Lower leg skin (tissue), 4 donors: ENCODE measurements around the gene CD46. TPM values are rescaled to one million over a fixed set of nuclear protein-coding genes. Genes with fewer than 3 reads are reported as not detected.

ENCODE experiments used
- DNase-seq, 2 donors: peaks; one replicate each; pipeline ENCODE4 v3.0.0-alpha.2; 2019; ENCODE audit warnings: low spot score in 2 of 2
- H3K4me3 ChIP-seq: fragments of 200-600 bp; sonication (generic); 2 replicates; pipeline ENCODE4 v1.5.1; 2017; ENCODE audit warnings: mild to moderate bottlenecking, low read depth; ENCODE audit not compliant: poor library complexity, severe bottlenecking
- POLR2A ChIP-seq, 2 donors: fragments of 450-650 bp; IDR thresholded peaks; one replicate each; pipeline ENCODE4 v1.6.1; 2016 to 2017; ENCODE audit warnings: antibody characterized with exemption in 2 of 2, mild to moderate bottlenecking in 1 of 2, moderate library complexity in 1 of 2
- WGBS, 2 donors: methylation state at CpG; one replicate each; pipeline ENCODE4 v1.1.5; 2018; 5-methylcytosine and 5-hydroxymethylcytosine counted together
- intact Hi-C: fragments of 100-400 bp; cut with DNase I; formaldehyde crosslinking; loops from one replicate; pipeline ENCODE4 v1.15.0; 2023; ENCODE audit warnings: low total_unique reads
- total RNA-seq, 4 donors: library from RNA; depleted of rRNA; stranded (reverse); fragments of >200 nt; gene quantifications; one replicate each; pipeline ENCODE4 v1.1.0, GENCODE V29; 2016
- TF ChIP-seq, protein P1 (sequence below), 3 donors: fragments of 450-650 bp; IDR thresholded peaks; one replicate each; pipeline ENCODE4 v1.5.1; 2016; ENCODE audit warnings: antibody characterized with exemption in 3 of 3, mild to moderate bottlenecking in 3 of 3, moderate library complexity in 2 of 3

The CD46 gene
- total RNA-seq, 4 donors from 2014 or later: 63.3 to 89.4 (median 76.2) TPM

DNA sequence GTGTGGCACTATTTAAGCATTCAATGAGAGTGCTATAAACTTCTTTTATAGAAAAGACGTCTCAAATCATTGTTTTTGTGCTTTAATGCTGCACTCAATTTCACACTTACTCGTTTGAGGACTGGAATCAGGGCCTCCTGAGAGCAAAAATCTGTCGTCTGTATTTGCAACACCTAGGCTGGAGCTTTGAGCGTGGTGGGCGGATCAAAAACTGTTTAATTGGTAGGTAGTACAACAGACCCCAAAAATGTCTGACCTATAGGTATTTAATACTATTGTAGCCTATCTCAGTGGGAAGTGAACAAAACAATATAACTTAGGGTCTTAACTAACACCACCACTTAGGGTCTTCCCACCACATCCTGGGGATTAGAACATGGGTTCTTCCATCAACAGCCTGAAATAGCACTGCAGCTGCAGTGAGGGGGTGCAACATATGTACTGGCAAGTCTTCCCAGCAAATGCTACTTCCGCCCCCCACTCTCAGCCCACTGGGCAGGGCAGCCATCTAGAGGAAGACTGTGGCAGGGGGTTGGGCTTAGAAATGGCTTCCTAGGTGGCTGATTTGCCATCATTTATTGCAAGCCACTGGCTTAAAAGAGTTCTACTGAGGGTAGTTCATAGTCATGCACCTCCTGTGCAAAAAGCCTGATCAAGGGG is 48.3 kb downstream of the CD46 start:
- no peak for TF ChIP-seq POLR2A (IDR thresholded peaks at IDR 0.05)
- TF ChIP-seq, protein P1, sequence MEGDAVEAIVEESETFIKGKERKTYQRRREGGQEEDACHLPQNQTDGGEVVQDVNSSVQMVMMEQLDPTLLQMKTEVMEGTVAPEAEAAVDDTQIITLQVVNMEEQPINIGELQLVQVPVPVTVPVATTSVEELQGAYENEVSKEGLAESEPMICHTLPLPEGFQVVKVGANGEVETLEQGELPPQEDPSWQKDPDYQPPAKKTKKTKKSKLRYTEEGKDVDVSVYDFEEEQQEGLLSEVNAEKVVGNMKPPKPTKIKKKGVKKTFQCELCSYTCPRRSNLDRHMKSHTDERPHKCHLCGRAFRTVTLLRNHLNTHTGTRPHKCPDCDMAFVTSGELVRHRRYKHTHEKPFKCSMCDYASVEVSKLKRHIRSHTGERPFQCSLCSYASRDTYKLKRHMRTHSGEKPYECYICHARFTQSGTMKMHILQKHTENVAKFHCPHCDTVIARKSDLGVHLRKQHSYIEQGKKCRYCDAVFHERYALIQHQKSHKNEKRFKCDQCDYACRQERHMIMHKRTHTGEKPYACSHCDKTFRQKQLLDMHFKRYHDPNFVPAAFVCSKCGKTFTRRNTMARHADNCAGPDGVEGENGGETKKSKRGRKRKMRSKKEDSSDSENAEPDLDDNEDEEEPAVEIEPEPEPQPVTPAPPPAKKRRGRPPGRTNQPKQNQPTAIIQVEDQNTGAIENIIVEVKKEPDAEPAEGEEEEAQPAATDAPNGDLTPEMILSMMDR (IDR thresholded peaks at IDR 0.05): no peak
- no peak overlapping the region for H3K4me3 ChIP-seq
- DNase-seq: no peak
- WGBS, 2 donors: 86 to 90% methylated on average over 6 of the region's 6 CpGs
- intact Hi-C loops: no loop called here

DNA sequence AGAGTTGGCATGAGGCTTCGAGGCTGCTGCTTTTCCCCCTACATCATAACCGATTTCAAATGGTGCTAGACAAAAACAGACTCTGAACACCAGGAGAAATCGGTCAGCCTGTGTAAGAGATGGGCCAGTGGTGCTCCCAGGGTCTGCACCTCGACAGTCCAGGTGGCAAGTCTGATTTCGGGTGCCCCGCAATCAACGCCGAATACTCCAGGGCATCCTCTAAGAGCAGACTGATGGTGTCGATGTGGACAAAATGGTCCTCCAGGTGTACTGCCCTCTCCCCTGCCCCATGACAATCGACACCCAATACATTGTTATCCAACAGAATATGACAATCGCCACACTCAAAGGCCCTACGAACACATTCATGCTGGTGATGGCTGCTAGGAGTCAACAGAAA is 50.0 kb downstream of the CD46 start:
- no peak overlapping the region for H3K4me3 ChIP-seq
- intact Hi-C loops: no loop called here
- DNase-seq: no peak
- 86 to 90% methylated on average over 12 of the region's 12 CpGs for WGBS, 2 donors
- TF ChIP-seq, protein P1 (IDR thresholded peaks at IDR 0.05): no peak
- no peak for TF ChIP-seq POLR2A (IDR thresholded peaks at IDR 0.05)

DNA sequence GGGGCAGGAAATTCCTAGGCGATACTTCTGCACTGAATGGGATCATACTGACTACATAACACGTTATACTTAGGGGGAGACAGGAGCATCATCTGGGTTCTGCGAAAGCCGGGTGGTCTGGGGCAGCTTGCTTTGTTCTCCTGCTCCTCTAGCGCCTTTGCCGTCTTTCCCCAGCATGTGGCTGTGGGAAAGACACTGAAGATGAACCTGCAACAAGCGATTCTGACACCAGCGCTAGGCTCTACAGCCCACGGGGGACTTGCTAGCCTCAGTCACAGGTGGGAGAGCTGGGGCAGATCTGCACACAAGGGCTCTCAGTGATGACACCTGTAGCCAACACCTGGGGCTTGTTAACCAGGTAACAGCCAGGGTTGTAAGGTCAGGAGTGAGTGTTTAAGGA is 51.8 kb downstream of the CD46 start:
- intact Hi-C loops: no loop called here
- H3K4me3 ChIP-seq: no peak overlapping the region
- TF ChIP-seq POLR2A (IDR thresholded peaks at IDR 0.05): no peak
- TF ChIP-seq, protein P1 (IDR thresholded peaks at IDR 0.05): no peak
- no peak for DNase-seq
- 82 to 83% methylated on average over 9 of the region's 9 CpGs for WGBS, 2 donors

DNA sequence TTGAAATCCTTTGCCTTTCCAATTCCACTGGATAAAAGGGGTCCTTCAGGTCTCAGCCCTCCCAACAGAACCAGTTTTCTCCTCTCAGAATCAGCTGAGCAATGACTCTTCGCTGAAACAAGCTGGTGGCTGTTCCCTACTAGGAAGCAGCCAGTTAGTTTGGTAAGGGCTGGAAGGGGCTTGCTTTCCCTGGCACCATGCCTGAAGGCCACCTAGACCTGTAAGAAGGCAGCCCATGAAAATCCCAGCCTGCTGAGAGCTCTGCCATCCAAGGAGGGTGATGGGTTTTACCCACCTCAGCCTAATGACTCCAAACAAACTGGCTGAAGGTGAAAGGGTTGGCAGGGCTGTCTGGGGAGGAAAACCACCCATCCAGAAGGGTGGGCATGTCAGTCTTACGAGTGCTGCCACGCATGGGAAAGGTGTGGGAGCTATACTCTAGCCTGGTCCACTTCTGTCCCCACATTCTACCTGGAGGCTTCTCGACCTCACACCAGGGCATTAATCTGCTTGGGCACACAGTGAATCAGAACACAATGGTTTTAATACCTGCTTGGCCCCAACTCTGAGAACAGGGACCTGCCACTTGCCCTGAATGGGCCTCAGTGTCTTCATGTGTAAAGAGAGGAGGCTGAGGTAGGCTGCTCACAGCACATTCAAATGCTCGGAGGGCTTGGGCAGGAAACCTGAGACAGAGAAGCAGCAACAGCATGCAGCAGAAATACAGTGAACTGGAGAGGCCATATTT is 53.0 kb downstream of the CD46 start:
- H3K4me3 ChIP-seq: no peak overlapping the region
- intact Hi-C loops: no loop called here
- WGBS, 2 donors: 71 to 74% methylated on average over 5 of the region's 5 CpGs

DNA sequence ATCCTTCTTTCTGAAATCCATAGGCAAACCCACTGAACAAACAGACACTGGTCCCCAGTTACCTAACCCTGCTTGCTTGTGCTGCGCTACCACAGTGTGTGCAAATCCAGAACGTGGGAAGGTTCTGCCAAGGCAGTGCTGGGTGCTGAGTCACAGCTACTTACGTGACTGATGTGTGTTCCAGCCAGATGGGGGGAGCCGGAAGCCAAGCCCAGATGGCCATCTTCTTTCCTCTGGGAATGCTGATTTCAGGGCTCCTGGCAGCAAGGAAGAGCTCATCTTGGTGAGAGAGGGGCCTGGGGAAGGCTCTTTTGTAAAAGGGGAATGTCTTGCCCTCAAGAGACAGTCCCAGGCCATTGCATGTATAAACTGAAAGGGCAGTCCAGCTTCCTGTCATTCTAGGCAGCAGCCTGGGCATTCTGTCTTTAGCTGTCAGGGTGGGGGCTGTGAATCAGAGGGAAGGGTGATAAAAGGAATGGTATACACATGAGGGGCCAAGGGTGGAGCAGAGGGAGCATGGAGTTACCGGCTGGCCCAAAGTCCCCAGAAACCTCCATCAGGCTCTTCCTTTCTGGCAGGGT is 54.1 kb downstream of the CD46 start:
- peak; percentile 83 to 95 for DNase-seq
- intact Hi-C loops: no loop called here
- no peak overlapping the region for H3K4me3 ChIP-seq
- 10 to 30% methylated on average over 5 of the region's 5 CpGs for WGBS, 2 donors
- TF ChIP-seq, protein P1 (IDR thresholded peaks at IDR 0.05): no peak
- TF ChIP-seq POLR2A (IDR thresholded peaks at IDR 0.05): no peak

More for the DNA sequence above, 53.0 kb downstream of the CD46 start:
- no peak for TF ChIP-seq POLR2A (IDR thresholded peaks at IDR 0.05)
- TF ChIP-seq, protein P1 (IDR thresholded peaks at IDR 0.05): no peak
- DNase-seq: no peak
